Kidney glomerular epithelial cell (primary cell): ENCODE data around the gene SEC22B.
"Not testable (repeated sequence)": the region's sequence is repeated elsewhere in the genome, so short reads cannot be mapped to it uniquely, and the experiment has no call there.

Experiments used
- DNase-seq: peaks from one replicate; lab custom pipeline; 2025; lab: John Stamatoyannopoulos, UW

SEC22B gene

DNA sequence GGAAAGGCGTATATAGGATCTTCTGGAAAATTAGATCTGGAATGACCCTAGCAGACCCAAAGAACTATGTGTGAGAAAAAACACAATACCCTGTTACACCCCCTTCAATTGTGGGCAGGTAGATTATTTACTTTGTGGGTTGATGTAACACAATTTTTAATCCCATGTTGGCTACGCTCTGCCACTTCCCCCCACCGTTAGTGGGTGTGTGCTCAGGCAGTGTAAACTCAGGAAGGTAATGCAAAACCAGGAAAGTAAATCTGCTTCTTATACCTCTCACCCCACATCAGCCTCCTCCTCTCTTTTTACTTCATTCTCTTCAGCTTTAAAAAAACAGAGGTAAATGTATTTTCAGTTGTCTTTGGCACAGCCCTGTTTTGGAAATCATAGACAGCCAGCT is 63.2 kb downstream of the SEC22B start:
- not testable (repeated sequence) for DNase-seq

GRCh38 chr1:120112212-120112611 is 64.1 kb downstream of the SEC22B start:
- DNase-seq = not testable (repeated sequence)

GRCh38 chr1:120111771-120112170 is 64.5 kb downstream of the SEC22B start:
- DNase-seq = not testable (repeated sequence)

- not testable (repeated sequence) for DNase-seq
These were observed 65.3 kb downstream of the SEC22B start for GRCh38 chr1:120111008-120111407.

DNA sequence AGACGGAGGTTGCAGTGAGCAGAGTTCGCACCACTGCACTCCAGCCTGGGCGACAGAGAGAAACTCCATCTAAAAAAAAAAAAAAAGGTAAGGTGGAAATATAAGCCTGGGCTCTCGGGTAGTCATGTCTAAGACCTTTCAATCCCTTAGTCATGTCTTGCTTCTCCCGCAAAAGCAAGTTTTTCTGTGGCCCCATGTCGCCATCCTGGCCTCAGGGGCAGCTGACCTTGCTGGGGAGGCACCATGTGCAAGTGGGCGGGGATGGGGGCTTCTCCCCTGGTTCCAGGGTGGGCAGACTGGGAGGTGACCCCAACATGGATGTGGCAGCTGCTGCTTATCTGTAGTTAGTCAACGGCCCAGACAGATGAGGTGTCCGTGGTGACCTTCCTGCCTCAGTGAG is 66.7 kb downstream of the SEC22B start:
- not testable (repeated sequence) for DNase-seq

GRCh38 chr1:120109180-120109579 is 67.1 kb downstream of the SEC22B start:
- not testable (repeated sequence) for DNase-seq

DNA sequence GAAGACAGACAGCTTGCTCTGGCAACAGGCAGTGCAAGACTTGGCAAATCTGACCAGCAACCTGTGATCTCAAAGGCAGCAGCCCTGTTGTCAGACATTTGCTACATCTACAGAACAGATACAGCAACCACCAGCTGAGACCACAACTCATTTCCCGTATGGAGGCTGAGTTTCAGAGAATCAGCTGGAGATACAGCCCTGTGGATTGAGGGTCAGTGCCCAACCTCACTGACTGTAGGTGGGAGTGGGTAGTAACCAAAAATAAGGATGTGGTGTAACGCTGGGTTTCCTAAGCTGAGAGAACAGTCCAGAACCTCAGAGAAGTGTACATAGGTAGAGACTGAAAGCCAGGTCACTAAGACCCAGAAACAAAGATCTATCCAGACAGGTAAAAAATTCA is 71.0 kb downstream of the SEC22B start:
- DNase-seq = not testable (repeated sequence)

GRCh38 chr1:120103768-120104167 is 72.6 kb downstream of the SEC22B start:
- DNase-seq = not testable (repeated sequence)

GRCh38 chr1:120101593-120101992 is 74.7 kb downstream of the SEC22B start:
- not testable (repeated sequence) for DNase-seq
